ENCODE data around the gene DLG5.

The DLG5 gene

DNA sequence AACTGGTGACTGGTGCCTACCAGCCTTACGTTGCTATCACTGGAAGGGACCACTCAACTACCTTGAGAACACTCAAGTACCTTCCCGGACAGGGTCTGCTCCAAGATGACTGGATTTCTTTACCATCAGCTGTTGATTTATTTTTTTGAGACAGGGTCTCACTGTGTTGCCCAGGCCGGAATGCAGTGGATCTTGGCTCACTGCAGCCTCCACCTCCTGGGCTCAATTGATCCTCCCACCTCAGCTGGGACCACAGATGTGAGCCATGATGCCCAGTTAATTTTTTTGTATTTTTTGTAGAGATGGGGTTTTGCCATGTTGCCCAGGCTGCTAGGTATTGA is 45.2 kb upstream of the DLG5 start:
- H2AFZ ChIP-seq (ENCODE audit: low read depth, low read length, severe bottlenecking), result no peak overlapping the region
- H3K4me2 ChIP-seq (ENCODE audit: low read depth, low read length, poor library complexity, severe bottlenecking), result no peak overlapping the region

GRCh38 chr10:77970869-77971803 is 44.6 kb upstream of the DLG5 start:
- no peak overlapping the region for H3K4me2 ChIP-seq (ENCODE audit: low read depth, low read length, poor library complexity, severe bottlenecking)
- H3K9me2 ChIP-seq (replicated peaks; ENCODE audit: insufficient read depth, low read length), result no peaks in the 10 kb centered on the region
- no peak for TF ChIP-seq EZH2phosphoT487 (conservative IDR thresholded peaks at IDR 0.05; ENCODE audit: low read length)
- TF ChIP-seq, protein P1, sequence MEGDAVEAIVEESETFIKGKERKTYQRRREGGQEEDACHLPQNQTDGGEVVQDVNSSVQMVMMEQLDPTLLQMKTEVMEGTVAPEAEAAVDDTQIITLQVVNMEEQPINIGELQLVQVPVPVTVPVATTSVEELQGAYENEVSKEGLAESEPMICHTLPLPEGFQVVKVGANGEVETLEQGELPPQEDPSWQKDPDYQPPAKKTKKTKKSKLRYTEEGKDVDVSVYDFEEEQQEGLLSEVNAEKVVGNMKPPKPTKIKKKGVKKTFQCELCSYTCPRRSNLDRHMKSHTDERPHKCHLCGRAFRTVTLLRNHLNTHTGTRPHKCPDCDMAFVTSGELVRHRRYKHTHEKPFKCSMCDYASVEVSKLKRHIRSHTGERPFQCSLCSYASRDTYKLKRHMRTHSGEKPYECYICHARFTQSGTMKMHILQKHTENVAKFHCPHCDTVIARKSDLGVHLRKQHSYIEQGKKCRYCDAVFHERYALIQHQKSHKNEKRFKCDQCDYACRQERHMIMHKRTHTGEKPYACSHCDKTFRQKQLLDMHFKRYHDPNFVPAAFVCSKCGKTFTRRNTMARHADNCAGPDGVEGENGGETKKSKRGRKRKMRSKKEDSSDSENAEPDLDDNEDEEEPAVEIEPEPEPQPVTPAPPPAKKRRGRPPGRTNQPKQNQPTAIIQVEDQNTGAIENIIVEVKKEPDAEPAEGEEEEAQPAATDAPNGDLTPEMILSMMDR (IDR thresholded peaks at IDR 0.05; ENCODE audit: insufficient read depth, low read length, poor library complexity, severe bottlenecking), result no peak
- H3F3A ChIP-seq (ENCODE audit: insufficient read depth), result no peaks in the 10 kb centered on the region
- H3K79me2 ChIP-seq (ENCODE audit: insufficient read depth, low read length), result no peaks in the 10 kb centered on the region
- no peaks in the 10 kb centered on the region for H3K9me3 ChIP-seq (ENCODE audit: insufficient read depth, low read length)
- no peak overlapping the region for H3K9ac ChIP-seq (ENCODE audit: low read length)
- no peaks in the 10 kb centered on the region for H3K27me3 ChIP-seq (ENCODE audit: low read length)
- no peak overlapping the region for H2AFZ ChIP-seq (ENCODE audit: low read depth, low read length, severe bottlenecking)
- no peaks in the 10 kb centered on the region for H3K36me3 ChIP-seq (ENCODE audit: low read length)
- no peak overlapping the region for H3K4me3 ChIP-seq (ENCODE audit: insufficient read depth, low read length, poor library complexity, severe bottlenecking)
- H4K20me1 ChIP-seq (ENCODE audit: low read depth, low read length), result no peaks in the 10 kb centered on the region
- H3K27ac ChIP-seq (ENCODE audit: low read depth, low read length), result no peak overlapping the region

More for the DNA sequence above, 45.2 kb upstream of the DLG5 start:
- Histone ChIP-seq H3K9me2 (replicated peaks; ENCODE audit: insufficient read depth, low read length) (no peaks in the 10 kb centered on the region), H3K79me2 (ENCODE audit: insufficient read depth, low read length) (no peaks in the 10 kb centered on the region), H3K27ac (ENCODE audit: low read depth, low read length) (no peak overlapping the region), H3F3A (ENCODE audit: insufficient read depth) (no peaks in the 10 kb centered on the region), H3K4me3 (ENCODE audit: insufficient read depth, low read length, poor library complexity, severe bottlenecking) (no peak overlapping the region), H3K9me3 (ENCODE audit: insufficient read depth, low read length) (no peaks in the 10 kb centered on the region), H3K27me3 (ENCODE audit: low read length) (no peaks in the 10 kb centered on the region), H3K36me3 (ENCODE audit: low read length) (no peaks in the 10 kb centered on the region), H4K20me1 (ENCODE audit: low read depth, low read length) (no peaks in the 10 kb centered on the region), H3K9ac (ENCODE audit: low read length) (no peak overlapping the region)
- TF ChIP-seq EZH2phosphoT487 (conservative IDR thresholded peaks at IDR 0.05; ENCODE audit: low read length), result no peak
- TF ChIP-seq, protein P1 (IDR thresholded peaks at IDR 0.05; ENCODE audit: insufficient read depth, low read length, poor library complexity, severe bottlenecking), result no peak

- H2AFZ ChIP-seq (ENCODE audit: low read depth, low read length, severe bottlenecking), result no peak overlapping the region
- no peaks in the 10 kb centered on the region for H3F3A ChIP-seq (ENCODE audit: insufficient read depth)
- H3K79me2 ChIP-seq (ENCODE audit: insufficient read depth, low read length), result no peaks in the 10 kb centered on the region
- no peak overlapping the region for H3K27ac ChIP-seq (ENCODE audit: low read depth, low read length)
- H3K4me2 ChIP-seq (ENCODE audit: low read depth, low read length, poor library complexity, severe bottlenecking), result no peak overlapping the region
- no peaks in the 10 kb centered on the region for H4K20me1 ChIP-seq (ENCODE audit: low read depth, low read length)
- H3K27me3 ChIP-seq (ENCODE audit: low read length), result no peaks in the 10 kb centered on the region
- H3K9ac ChIP-seq (ENCODE audit: low read length), result no peak overlapping the region
- no peaks in the 10 kb centered on the region for H3K9me2 ChIP-seq (replicated peaks; ENCODE audit: insufficient read depth, low read length)
- 0 out of 2 replicates have a peak, but pooled peaks cover 2% of the 10 kb centered on the region for H3K9me3 ChIP-seq (ENCODE audit: insufficient read depth, low read length)
- H3K4me3 ChIP-seq (ENCODE audit: insufficient read depth, low read length, poor library complexity, severe bottlenecking), result no peak overlapping the region
- no peak for TF ChIP-seq EZH2phosphoT487 (conservative IDR thresholded peaks at IDR 0.05; ENCODE audit: low read length)
- TF ChIP-seq, protein P1 (IDR thresholded peaks at IDR 0.05; ENCODE audit: insufficient read depth, low read length, poor library complexity, severe bottlenecking), result no peak
- H3K36me3 ChIP-seq (ENCODE audit: low read length), result no peaks in the 10 kb centered on the region
Observed at GRCh38 chr10:77969114-77969513, 42.6 kb upstream of the DLG5 start.

All from SU-DHL-6 (cell line).